NCI-H1048 (cell line): ENCODE measurements around the gene RGP1.

Experiments
- DNase-seq: peaks from one replicate; lab custom pipeline; 2025; lab: John Stamatoyannopoulos, UW

Gene RGP1

DNA sequence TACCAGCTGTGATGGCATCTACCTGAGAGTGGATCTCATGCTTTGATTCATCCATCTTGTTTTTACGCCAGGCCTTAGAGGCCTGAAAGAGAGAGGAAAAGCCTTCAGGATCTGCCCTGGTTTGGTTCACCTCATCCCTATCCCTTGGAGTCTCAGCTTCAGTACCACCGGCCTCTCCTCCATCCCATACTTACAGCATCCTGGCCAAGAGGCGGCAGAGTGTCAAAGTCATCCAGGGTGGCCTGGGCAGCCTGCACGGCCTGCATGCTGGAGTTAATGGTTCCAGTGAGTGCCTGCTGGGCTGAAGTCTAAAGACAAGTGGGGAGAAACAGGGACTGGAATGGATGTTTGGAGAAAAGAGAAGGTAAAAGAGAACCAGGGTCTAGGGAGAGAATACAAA is 29.5 kb upstream of the RGP1 start:
- DNase-seq: no peak

GRCh38 chr9:35723426-35723825 is 25.7 kb upstream of the RGP1 start:
- no peak for DNase-seq

DNA sequence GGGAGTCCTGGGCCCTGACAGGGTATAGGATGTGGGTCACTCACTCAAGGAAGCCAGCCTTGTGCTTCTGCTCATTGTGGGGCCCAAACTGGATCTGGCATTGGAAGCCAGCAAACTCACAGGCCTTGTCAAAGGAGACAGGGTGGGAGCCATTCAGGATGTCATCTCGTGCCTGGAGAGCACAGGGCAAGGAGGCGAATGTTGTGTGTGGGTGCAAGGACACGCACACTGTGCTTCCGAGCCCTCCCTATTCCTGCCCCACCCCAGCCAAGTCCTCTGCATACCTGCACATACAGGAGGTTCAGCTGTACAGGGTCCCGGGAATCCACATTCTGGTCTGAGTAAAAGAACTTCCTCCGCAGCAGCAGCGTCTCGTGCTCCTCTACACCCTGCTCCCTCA is 25.2 kb upstream of the RGP1 start:
- DNase-seq: no peak

GRCh38 chr9:35725362-35725761 is 23.7 kb upstream of the RGP1 start:
- no peak for DNase-seq

GRCh38 chr9:35726931-35727330 is 22.2 kb upstream of the RGP1 start:
- DNase-seq: no peak

DNA sequence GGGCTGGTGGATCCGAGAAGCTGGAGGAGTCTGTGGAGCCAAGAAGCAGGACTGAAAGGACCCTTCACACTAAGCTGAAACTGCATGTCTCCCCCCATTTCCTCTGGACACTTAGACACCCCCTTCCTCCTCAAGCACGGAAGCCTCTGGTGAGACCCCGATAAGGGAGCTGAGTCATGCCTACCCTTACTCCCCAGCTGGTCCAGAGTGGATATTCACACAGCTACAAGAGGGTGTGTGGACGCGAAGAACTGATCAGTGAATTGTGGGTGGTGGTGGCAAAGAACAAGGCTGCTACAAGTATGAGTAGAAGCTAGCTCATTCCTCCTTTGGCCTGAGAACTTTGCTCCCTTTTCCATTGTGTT is 21.4 kb upstream of the RGP1 start:
- DNase-seq: no peak

DNA sequence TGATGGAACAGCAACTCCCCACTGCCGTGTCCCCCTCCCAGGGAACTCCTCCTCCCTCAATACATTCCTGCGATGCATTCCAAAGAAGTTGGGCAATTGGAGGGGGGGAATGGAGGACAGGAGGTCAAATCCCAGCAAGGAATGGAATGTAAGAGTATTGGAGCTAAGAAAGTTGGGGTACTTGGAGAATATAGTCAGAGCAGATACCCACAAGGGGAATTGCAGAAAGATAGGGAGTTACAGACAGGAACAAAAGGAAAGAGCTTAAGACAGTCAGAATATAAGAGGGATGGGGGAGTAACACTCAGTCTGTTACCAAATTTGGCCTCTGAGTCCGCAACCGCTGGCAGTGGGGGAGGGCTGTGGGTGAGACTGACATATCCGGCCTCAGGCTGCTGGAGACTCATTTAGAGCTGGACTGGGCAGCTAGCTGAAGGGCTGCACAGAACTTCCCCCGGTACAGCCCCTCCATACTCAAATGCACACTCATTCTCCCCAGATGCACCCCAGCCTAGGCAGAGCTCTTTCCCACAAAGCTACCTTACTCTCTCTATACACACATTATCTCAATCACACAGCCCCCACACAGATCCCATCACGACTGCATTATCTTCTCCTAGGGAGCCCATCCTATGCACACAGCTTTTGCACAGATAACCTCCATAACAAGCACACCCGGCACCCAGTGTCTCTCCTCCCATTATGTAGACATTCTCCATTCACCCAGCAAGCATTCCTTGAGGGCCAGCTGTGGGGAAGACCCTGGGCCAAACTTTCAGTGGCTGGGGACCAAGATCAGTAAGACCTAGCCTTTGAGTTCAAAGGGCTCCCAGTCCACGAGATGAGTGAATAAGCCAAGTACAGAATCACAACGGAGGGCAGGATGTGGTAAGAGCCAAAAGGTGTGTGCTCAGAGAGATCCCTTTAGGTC is 20.8 kb upstream of the RGP1 start:
- DNase-seq: no peak

DNA sequence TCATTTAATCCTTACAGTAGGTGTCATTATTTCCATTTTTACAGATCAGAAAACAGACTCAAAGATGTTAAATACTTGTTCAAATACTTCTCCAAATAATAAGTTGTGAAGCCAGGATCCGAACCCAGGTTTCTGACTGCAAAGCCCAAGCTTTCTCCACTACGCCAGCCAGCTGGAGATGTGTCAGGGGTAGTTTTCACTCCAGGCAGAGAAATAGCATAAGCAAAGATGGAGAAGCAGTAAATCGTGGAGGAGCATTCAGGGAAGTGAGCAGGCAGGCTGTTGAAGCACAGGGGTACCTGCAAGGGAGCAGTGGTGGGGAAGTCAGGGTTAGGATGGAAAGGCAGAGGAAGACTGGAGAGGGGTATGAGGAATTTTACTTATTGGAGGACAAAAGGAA is 20.0 kb upstream of the RGP1 start:
- no peak for DNase-seq

DNA sequence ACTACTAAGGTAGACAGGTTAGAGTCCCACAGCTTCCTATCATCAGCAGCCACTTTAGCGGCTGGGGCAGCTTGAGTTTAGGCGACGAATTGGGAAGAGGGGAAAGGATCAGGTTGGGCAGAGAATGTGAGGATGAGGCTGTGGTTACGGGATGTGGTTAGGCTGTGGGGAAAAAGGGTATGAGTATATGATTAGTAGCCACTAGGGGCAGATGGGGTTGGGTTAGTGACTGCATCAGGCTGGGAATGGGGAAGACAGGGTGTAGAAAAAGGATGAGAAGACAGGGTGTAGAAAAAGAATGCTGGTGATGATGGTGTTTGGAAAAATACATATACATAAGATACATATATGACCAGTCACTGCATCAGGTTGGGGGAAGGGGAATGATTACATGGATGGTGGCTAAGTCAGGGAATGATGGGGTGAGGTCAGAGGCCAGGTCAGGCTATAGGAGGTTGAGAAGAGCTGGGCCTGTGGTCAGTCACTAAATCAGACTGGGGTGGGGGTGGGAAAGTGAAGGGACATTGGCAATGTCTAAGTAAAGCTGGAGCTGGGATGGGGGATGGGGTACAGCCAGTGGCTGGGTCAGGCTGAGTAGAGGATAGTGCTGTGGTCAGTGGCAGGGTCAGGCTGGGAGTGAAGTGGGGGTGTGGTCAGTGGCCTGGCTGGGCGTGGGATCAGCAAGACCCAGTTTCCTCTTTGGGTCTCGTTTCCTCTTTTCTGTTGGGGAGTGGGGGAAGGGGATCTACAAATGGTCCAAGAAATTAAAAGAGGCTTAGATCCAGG is 19.2 kb upstream of the RGP1 start:
- DNase-seq: no peak

DNA sequence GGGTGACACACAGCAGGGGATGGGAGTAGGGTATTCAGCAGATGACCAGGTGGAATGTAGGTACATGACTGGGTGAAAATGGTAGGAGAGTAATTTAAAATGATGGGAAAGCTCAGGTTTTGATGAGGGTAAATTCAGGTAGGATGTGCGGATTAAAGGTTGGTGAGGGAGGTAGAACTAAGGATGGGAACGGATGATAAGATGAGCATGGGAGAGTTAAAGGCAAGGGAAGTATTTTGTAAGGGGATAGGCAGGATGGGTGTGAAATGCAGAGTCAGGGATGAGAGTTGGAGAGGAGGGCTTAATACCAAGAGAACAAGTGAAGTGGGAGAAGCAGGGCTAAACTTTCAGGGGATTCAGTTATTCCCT is 18.6 kb upstream of the RGP1 start:
- no peak for DNase-seq

- DNase-seq: no peak
Observed at GRCh38 chr9:35731415-35732184, 17.5 kb upstream of the RGP1 start.

- peak; percentile 95 for DNase-seq
Observed at GRCh38 chr9:35732185-35732799, 16.8 kb upstream of the RGP1 start, which contains the start of the genes CREB3 and TLN1. CREB3 (plus strand) TSS chr9:35732666; CDS start chr9:35732773, 107 bp downstream. TLN1 (minus strand) TSS chr9:35732195; CDS start chr9:35725694, 6,501 bp downstream.

- peak; percentile 28 for DNase-seq
Observed at GRCh38 chr9:35732800-35733541, 16.1 kb upstream of the RGP1 start.

GRCh38 chr9:35734096-35734495 is 15.0 kb upstream of the RGP1 start:
- DNase-seq: no peak

- no peak for DNase-seq
Observed at GRCh38 chr9:35736201-35736633, 12.9 kb upstream of the RGP1 start.

- no peak for DNase-seq
Observed at GRCh38 chr9:35737143-35737542, 11.9 kb upstream of the RGP1 start.

DNA sequence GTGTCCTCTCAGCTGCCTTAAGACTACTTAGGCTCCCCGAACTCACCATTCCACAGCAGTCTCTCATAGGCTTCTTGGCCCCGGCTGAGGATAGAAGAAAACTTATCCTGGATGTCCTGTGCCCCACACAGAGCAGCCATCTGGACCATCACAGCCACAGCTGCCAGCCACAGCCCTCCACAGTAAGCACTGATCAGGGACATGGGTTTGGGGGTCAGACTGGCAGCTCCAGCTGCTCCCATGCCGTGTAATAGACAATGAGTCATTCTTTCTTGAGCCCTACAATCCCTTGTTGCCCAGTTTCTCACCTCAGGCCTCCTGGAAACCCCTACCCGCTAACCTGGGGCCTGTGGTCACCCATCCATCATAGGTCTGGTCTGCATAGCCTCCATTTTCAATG is 10.9 kb upstream of the RGP1 start:
- no peak for DNase-seq

DNA sequence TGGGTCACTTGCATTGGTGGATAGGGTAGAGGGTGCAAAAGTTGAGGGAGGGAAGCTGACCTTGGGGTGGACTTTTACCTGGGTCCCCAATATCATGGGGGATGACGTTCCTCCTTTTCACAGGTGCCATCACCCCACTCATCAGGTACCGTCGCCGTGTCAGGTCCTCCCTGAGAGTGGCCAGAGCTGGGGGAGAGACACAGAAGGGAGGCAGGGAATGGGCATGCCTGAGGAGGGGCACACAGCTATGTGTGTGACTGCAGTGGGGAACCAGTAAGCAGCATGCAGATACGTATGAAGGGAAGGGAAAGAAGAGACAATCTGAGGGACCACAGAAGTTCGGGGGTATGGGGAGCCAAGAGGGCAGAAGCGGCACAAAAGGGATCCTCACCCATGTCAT is 10.2 kb upstream of the RGP1 start:
- no peak for DNase-seq

- DNase-seq: no peak
Observed at GRCh38 chr9:35740243-35740642, 8.8 kb upstream of the RGP1 start.

DNA sequence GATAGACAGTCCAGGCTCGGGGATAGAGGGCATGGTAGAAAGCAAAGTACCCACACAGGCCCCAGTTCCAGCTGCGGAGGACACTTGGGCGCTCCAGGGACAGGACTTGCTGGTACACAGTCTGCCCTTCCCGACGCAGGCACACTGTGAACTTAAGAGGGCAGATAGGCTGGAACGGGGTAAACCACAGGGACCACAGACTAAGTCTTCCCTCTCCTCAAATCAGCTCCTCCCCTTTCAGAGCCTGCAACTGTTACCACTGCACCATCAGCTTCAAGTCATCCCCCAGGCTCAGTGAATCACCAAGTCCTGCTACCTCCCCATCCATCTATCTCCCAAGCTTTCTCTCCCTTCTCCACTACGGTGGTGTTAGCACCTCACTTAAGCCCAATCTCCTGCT is 7.3 kb upstream of the RGP1 start:
- no peak for DNase-seq

GRCh38 chr9:35743452-35743851 is 5.6 kb upstream of the RGP1 start:
- DNase-seq: no peak
